Activated CD4-positive, alpha-beta T cell treated with anti-CD3 and anti-CD28 coated beads for 1 hour (primary cell): ENCODE data around the gene LEO1.

Experiments used
- DNase-seq: peaks from one replicate; pipeline ENCODE4 v3.0.0-alpha.2; 2020

The LEO1 gene

DNA sequence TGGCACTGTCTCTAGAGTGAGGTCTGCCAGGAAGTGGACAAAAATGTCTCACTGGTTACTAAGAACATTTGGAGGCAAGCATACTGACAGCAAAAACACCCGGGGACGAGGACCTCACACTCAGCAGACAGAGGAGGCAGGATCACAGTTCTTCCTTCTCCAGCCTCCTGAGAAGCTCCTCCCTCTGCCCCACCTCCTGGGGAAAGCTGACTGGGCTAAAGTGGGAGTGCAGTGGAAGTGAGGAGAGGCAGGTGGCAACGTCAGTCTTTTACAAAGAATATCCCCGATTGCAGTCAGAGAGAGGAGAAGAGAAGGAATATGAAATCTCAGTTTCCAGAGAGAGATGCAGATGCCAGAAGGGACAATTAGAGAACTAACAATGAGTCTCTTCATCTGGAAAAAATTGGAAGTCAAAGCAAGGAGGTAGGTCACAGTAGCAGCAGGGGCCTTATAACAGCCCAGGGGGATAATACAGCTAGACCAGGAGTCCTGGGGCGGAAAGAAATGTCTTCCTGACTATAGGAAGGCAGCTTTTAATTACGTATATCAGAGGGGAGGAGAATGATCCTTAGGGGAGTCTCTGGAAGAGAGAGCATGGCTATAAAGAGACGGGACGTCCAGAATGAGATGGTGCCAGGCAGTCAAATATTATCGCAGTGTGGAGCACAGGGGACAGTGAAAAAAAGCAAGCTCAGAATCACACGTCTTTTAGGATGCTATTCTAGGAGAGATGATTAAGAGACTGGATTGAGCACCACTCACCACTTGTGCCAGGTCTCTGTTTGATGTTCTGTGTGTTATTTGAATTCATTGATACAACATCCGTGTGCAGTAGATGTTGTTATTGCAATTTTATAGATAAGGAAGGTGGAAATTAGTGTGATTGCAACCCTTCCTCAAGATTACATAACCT is 47.2 kb downstream of the LEO1 start:
- no peak for DNase-seq

DNA sequence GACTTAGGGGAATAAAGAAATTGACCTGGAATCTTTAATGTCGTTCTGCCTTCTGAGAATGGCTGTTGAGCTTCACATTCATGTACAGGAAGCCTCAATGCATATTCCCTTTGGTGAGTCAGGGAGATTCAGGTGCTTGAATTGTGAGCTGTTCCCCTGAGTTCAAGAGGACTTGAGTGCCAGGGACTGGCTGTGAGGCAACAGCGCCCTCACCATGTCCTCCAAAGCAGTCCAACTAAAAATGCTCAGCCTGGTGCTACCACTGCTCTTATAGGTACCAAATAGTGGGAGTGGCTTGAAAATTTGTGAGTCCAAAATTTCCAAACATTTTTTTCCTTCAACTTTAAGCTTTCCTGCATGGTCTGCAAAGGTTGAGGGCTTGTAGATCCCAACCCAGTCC is 54.1 kb downstream of the LEO1 start:
- DNase-seq: no peak

DNA sequence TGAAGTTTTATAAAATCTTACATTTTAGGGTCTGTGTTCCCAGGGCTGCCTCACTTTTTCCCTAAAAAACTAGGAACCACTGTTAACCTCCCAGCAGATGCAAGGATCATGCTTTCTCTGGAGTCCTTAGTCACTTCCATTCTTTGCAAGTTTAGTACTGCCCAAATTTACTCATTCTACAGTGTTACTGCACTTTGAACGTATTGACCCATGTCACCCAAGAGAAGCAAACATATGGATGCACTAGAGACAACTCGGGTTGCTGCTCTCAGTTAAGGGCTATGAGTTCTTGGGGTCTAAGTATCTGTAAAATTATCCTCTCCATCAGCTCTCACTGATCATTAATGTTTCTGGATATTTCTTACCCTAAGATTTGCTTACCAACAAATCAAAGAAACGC is 59.0 kb downstream of the LEO1 start:
- DNase-seq: no peak

DNA sequence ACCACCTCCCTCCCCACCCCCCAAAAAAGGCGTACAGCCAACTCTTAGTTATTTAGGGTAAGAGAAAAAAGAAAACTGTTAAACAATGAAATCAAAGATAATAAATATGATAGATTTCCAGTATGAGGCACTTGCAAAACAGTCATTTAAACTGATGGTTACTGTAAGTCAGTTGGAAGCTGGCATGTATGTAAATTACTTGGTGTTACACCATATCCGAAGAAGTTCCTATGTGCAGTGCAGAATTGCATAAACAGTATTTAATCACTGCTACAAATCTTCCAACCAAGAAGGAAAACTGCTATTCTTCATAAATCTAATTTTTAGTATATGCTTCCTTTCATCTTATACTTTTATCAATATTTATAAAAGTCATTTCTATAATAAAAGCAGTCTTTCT is 62.0 kb downstream of the LEO1 start:
- no peak for DNase-seq

DNA sequence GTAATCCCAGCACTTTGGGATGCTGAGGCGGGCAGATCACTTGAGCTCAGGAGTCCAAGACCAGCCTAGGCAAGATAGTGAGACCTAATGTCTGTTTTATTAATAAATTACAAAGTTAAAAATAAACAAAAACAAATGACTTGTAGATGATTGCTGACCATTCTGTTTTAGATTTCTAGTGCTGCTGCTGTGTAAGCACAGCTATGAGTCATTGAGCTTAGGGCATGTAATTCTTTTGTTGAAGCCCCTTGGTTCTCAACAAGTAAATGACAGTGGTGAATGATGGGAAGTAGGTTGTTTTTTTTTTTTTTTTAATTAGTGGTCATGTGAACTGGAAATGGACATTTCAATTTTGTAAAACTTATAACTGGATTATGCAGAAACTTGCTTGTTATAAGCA is 63.3 kb downstream of the LEO1 start:
- DNase-seq: no peak

DNA sequence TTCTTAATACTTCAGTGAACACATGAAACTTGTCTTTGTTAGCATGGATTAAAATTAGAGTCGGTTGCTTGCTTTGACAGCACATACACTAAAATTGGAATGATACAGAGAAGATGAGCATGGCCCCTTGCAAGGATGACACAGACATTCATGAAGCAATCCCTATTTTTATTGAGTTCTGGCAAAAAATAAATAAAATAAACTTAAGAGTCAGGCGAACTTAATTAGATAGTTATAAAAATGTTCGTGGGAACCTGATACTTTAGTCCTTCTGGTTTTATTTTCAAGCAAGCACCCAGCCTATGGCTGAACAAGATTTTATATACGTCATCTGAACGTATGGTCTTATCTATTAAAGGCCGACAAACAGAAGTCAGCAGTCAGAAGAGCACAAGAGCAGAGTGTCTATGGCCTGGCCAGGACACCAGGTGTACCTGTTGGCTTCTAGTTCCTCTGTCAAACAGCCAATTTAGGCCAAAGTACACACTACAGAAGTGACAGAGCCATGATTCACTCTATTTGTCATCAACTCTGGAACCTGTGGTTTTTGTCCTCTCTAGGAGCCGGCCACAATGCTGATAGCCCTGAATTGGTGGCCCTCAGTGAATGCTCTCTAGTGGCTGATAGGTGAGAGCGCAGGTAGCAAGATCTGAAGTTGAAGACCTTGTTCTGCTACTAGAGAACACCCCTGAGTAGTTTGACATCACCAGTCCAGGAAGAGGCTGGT is 64.3 kb downstream of the LEO1 start:
- no peak for DNase-seq

DNA sequence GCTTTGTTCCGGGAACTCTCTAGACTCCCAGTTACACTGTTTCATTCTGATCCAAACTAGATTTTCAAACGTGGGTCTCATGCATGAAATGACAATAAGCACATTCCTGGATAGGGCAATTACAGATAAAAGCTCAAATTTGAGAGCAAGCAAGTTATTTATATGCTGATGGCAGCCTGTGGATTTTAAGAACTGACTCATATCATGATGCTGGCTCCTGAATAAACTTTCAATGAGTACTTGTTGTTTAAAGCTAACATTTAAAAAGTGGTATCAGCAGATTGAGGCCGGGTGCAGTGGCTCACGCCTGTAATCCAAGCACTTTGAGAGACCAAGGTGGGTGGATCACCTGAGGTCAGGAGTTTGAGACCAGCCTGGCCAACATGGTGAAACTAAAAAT is 66.6 kb downstream of the LEO1 start:
- no peak for DNase-seq

DNA sequence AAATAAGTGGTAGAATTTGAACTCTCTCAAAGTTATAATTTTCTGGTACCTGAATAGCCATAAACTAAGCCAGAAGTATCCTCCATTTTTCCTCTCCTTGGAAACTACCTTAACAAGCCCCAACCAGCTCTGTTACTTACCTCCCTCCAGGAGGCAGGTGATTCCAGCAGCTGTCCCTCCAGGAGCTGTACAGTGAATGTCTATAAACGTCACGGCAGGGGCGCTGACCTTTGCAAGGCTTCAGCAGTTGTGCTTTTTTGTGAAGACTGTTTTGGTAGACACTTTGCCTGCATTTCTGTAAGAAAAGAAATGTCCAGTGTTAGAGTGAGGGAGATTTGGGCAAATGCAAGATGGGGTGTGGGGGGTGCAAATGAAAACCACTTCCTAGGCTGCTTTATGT is 67.2 kb downstream of the LEO1 start:
- no peak for DNase-seq

DNA sequence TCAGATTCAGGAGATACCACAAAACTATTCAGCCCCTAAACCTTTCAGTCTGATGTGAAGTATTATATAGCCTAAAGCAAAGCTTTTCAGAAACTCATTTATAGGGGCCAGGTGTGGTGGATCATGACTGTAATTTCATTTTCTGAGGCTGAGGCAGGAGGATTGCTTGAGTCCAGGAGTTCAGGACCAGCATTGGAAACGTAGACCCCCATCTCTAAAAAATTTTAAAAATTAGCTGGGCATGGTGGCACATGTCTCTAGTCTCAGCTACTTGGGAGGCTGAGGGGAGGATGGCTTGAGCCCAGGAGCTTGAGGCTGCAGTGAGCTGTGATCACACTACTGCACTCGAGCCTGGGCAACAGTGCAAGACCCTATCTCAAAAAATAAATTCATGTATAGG is 82.1 kb downstream of the LEO1 start:
- no peak for DNase-seq

DNA sequence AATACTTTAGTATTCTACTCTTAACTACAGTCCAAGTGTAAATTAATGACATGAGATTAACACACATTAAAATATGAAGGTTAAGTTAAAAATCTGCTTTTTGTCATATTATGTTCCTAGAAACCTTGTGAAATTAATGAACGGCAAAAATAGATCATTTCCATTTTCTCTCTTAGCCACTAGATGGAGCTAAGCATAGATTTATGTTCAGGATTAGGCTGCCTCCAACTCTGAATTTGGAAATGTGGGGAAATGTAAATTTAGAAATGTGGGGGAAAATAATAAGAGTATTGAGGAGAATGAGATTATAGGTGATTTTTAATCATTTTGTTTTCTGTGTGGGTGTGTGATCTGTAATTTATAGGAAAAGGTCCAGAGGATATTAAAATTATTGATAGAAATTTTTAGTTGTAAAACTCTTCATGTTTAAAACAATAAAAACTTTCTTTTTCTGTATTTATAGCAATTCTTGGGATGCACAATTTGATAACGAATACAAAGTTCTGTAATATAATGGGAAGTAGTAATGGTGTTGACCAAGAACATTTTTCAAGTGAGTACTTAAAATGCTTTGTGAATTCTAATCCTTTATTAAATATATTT is 82.9 kb downstream of the LEO1 start:
- no peak for DNase-seq
